ENCODE data around the gene GNE.
"Not testable (repeated sequence)": the region's sequence is repeated elsewhere in the genome, so short reads cannot be mapped to it uniquely, and the experiment has no call there.

Gene GNE

GRCh38 chr9:36249189-36249588 is 9.1 kb downstream of the GNE start:
- no peaks in the 10 kb centered on the region for H3K27me3 ChIP-seq (ENCODE audit: control insufficient read depth, low read length)
- peaks cover 12% of the 10 kb centered on the region; the same call in 1 of the 2 replicates for H3F3A ChIP-seq (ENCODE audit: control insufficient read depth, insufficient read depth)
- H3K27ac ChIP-seq (ENCODE audit: low read depth, low read length), result 0 out of 2 replicates have a peak overlapping the region, but pooled peaks have one; percentile 7
- peaks cover 28% of the 10 kb centered on the region for H3K4me1 ChIP-seq (ENCODE audit: control insufficient read depth, low read length)
- H4K20me1 ChIP-seq (ENCODE audit: control insufficient read depth, insufficient read depth, low read depth, low read length), result no peaks in the 10 kb centered on the region
- peak overlapping the region; percentile 16; the same call in 1 of the 2 replicates for H3K4me3 ChIP-seq (ENCODE audit: low read length)
- TF ChIP-seq CTCF (IDR thresholded peaks at IDR 0.05; ENCODE audit: low read depth, low read length, poor library complexity, severe bottlenecking), result no peak
- no peak for TF ChIP-seq EZH2phosphoT487 (IDR thresholded peaks at IDR 0.05; ENCODE audit: borderline replicate concordance, low read length)
- H3K4me2 ChIP-seq (ENCODE audit: low read length), result peak overlapping the region; percentile 50
- H3K9me2 ChIP-seq (replicated peaks; ENCODE audit: control insufficient read depth, low read length), result no peaks in the 10 kb centered on the region
- H3K36me3 ChIP-seq (ENCODE audit: control insufficient read depth, low read length), result peaks cover 35% of the 10 kb centered on the region
- H3K9me3 ChIP-seq (ENCODE audit: control insufficient read depth, insufficient read depth, low read length), result no peaks in the 10 kb centered on the region
- H3K79me2 ChIP-seq (ENCODE audit: control insufficient read depth, low read length), result peaks cover 56% of the 10 kb centered on the region

GRCh38 chr9:36248061-36248460 is 10.2 kb downstream of the GNE start:
- Histone ChIP-seq H3K36me3 (ENCODE audit: control insufficient read depth, low read length) (peaks cover 45% of the 10 kb centered on the region), H3F3A (ENCODE audit: control insufficient read depth, insufficient read depth) (peaks cover 12% of the 10 kb centered on the region; the same call in 1 of the 2 replicates), H3K4me1 (ENCODE audit: control insufficient read depth, low read length) (peaks cover 28% of the 10 kb centered on the region), H3K79me2 (ENCODE audit: control insufficient read depth, low read length) (peaks cover 49% of the 10 kb centered on the region)
- H3K27ac ChIP-seq (ENCODE audit: low read depth, low read length); H3K9me2 ChIP-seq (replicated peaks; ENCODE audit: control insufficient read depth, low read length); H3K27me3 ChIP-seq (ENCODE audit: control insufficient read depth, low read length); H3K9me3 ChIP-seq (ENCODE audit: control insufficient read depth, insufficient read depth, low read length); H4K20me1 ChIP-seq (ENCODE audit: control insufficient read depth, insufficient read depth, low read depth, low read length); H3K4me3 ChIP-seq (ENCODE audit: low read length); H3K4me2 ChIP-seq (ENCODE audit: low read length): not testable (repeated sequence)
- TF ChIP-seq CTCF (IDR thresholded peaks at IDR 0.05; ENCODE audit: low read depth, low read length, poor library complexity, severe bottlenecking), result peak; percentile 36

- no peaks in the 10 kb centered on the region for H3K27me3 ChIP-seq (ENCODE audit: control insufficient read depth, low read length)
- no peak overlapping the region for H3K4me3 ChIP-seq (ENCODE audit: low read length)
- H3K4me1 ChIP-seq (ENCODE audit: control insufficient read depth, low read length), result peaks cover 28% of the 10 kb centered on the region
- no peak overlapping the region for H3K27ac ChIP-seq (ENCODE audit: low read depth, low read length)
- peaks cover 48% of the 10 kb centered on the region for H3K36me3 ChIP-seq (ENCODE audit: control insufficient read depth, low read length)
- H3K9me2 ChIP-seq (replicated peaks; ENCODE audit: control insufficient read depth, low read length), result no peaks in the 10 kb centered on the region
- H3K9me3 ChIP-seq (ENCODE audit: control insufficient read depth, insufficient read depth, low read length), result no peaks in the 10 kb centered on the region
- peaks cover 51% of the 10 kb centered on the region for H3K79me2 ChIP-seq (ENCODE audit: control insufficient read depth, low read length)
- H4K20me1 ChIP-seq (ENCODE audit: control insufficient read depth, insufficient read depth, low read depth, low read length), result no peaks in the 10 kb centered on the region
- peaks cover 12% of the 10 kb centered on the region; the same call in 1 of the 2 replicates for H3F3A ChIP-seq (ENCODE audit: control insufficient read depth, insufficient read depth)
- TF ChIP-seq CTCF (IDR thresholded peaks at IDR 0.05; ENCODE audit: low read depth, low read length, poor library complexity, severe bottlenecking) (no peak), EZH2phosphoT487 (IDR thresholded peaks at IDR 0.05; ENCODE audit: borderline replicate concordance, low read length) (no peak)
- no peak overlapping the region for H3K4me2 ChIP-seq (ENCODE audit: low read length)
Observed at GRCh38 chr9:36247356-36247755, 10.9 kb downstream of the GNE start.

Data from DOHH2 (cell line).